Activated CD4-positive, alpha-beta T cell treated with anti-CD3 and anti-CD28 coated beads, Interleukin-2, amount 50 U/mL, for 4 hours (primary cell): ENCODE measurements around the gene CDH16.
"Not testable (repeated sequence)": the region's sequence is repeated elsewhere in the genome, so short reads cannot be mapped to it uniquely, and the experiment has no call there.

Source experiments
- DNase-seq, 2 experiments: peaks; one replicate each; pipeline ENCODE4 v3.0.0-alpha.2; 2020

The CDH16 gene

DNA sequence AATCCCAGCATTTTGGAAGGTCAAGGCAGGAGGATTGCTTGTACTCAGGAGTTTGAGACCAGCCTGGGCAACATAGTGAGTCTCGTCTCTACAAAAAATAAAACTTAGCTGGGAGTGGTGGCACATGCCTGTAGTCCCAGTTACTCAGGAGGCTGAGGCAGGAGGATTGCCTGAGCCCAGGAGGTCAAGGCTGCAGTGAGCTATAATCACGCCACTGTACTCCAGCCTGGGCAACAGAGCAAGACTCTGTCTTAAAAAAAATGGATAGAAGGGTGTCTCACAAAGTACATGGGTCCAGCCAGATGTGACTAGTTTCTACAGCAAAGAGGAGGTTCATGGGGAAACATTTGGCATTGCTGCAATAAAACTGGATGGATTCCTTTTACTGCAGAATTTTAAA is 47.3 kb downstream of the CDH16 start:
- not testable (repeated sequence) for DNase-seq

DNA sequence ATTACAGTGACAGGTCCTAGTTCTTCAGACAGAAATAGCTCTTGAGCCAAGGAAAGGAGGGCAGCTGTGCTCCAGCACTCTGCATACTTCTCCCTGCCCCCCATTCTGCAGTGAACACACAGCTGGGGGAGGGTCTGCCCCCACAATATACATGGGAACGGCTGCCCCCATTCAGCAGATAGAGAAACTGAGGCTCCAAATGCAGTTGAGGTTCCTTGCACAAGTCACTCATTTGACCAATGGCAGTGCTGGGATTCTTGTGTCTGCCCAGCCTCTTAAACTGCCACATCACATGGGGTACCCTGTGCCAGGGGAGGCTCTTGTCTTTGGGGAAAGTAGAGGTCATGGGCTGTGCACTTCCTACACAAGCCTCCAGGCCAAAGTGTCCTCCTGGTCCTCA is 49.3 kb downstream of the CDH16 start:
- no peak for DNase-seq

- DNase-seq: no peak
Measured at GRCh38 chr16:66863707-66864106, 55.0 kb downstream of the CDH16 start.

DNA sequence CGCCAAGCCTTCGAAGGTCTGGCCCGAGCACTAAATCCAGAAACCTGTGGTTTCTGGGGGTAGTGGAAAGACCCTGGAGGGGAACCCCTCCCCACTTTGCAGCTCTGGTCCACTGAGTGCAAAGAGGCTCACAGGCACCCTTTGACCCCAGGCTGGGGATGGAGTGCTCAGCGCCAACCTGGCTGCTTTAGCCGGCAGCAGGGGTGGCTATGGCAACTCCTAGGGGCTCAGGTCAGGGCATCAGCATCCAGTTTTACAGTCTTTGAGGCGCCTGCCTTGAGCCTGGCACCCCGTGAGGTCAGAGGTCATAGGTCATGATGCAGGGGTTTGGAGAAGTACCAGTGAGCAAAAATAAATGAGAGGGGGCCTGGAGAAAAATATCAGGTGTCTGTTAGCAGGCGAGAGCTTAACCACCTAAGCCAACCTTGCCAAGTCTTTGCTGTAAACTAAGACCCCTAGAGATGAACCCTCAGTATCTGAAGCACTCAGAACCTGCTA is 56.6 kb downstream of the CDH16 start:
- no peak for DNase-seq

GRCh38 chr16:66859397-66860068 is 59.2 kb downstream of the CDH16 start:
- DNase-seq: no peak

GRCh38 chr16:66858740-66859396 is 59.8 kb downstream of the CDH16 start:
- no peak for DNase-seq
